MCF 10A (cell line): ENCODE measurements around the gene UBAC1. TPM values are rescaled to one million over a fixed set of nuclear protein-coding genes. Genes with fewer than 3 reads are reported as not detected.

Source experiments
- BruUV-seq: library from RNA; stranded (reverse); fragments of 400-500 nt; replicated peaks from 2 replicates; lab custom pipeline; 2021; lab: Mats Ljungman, UMichigan
- CTCF ChIA-PET: fragments of 300-600 bp; sonication (Branson Sonifier 250); formaldehyde crosslinking; extraction: SDS; loops from one replicate; lab custom pipeline; 2021; ENCODE audit warnings: antibody characterized with exemption, inconsistent platforms; lab: Yijun Ruan, JAX
- POLR2A ChIA-PET: fragments of 300-600, 350-650 bp; sonication (Branson Sonifier 250); formaldehyde crosslinking; extraction: SDS; loops from one replicate; lab custom pipeline; 2020; ENCODE audit warnings: antibody characterized with exemption, inconsistent platforms; lab: Yijun Ruan, JAX
- DNase-seq: peaks from one replicate; pipeline ENCODE4 v3.0.0-alpha.2; 2018; ENCODE audit not compliant: unreplicated experiment
- H3K27ac Mint-ChIP-seq: one replicate; pipeline ENCODE4 v1.8.0; 2022; ENCODE audit warnings: mild to moderate bottlenecking, low read depth, mixed read lengths; ENCODE audit not compliant: unreplicated experiment
- H3K27me3 Mint-ChIP-seq: one replicate; pipeline ENCODE4 v1.8.0; 2022; ENCODE audit warnings: mixed read lengths; ENCODE audit not compliant: insufficient read depth, unreplicated experiment
- H3K36me3 Mint-ChIP-seq: one replicate; pipeline ENCODE4 v1.8.0; 2022; ENCODE audit warnings: mild to moderate bottlenecking, moderate library complexity, mixed read lengths; ENCODE audit not compliant: insufficient read depth, unreplicated experiment
- H3K4me1 Mint-ChIP-seq: one replicate; pipeline ENCODE4 v1.8.0; 2022; ENCODE audit warnings: mixed read lengths; ENCODE audit not compliant: insufficient read depth, unreplicated experiment
- H3K4me3 Mint-ChIP-seq: one replicate; pipeline ENCODE4 v1.8.0; 2022; ENCODE audit warnings: mild to moderate bottlenecking, moderate library complexity, mixed read lengths; ENCODE audit not compliant: unreplicated experiment
- H3K9me3 Mint-ChIP-seq: one replicate; pipeline ENCODE4 v1.8.0; 2022; ENCODE audit warnings: mixed read lengths; ENCODE audit not compliant: unreplicated experiment
- CTCF ChIP-seq: fragments of 200-600 bp; IDR thresholded peaks from one replicate; pipeline ENCODE4 v1.8.0; 2022; ENCODE audit warnings: antibody characterized with exemption, mild to moderate bottlenecking; ENCODE audit not compliant: unreplicated experiment
- intact Hi-C: fragments of 100-400 bp; cut with micrococcal nuclease; formaldehyde crosslinking; loops from 2 replicates; pipeline ENCODE4 v1.14.1; 2022
- total RNA-seq: library from RNA; stranded (reverse); gene quantifications from 2 replicates; pipeline ENCODE4 v1.2.3, GENCODE V29; 2022

The UBAC1 gene
- total RNA-seq, 1 experiment from 2014 or later, result 34.7 TPM

- no peaks in the 10 kb centered on the region for H3K27me3 Mint-ChIP-seq
- TF ChIP-seq CTCF, result no peak
- ChIA-PET CTCF (interaction anchor here (0.7 kb wide), 1 partner anchor 167 kb away, joined by 3 read pairs; no protein-coding TSS in a partner anchor), POLR2A (interaction anchor here (1.0 to 3.3 kb wide), 4 partner anchors 42 to 53 kb away, joined by 4 to 24 read pairs (median 8); partner anchors contain the start of gene UBAC1)
- H3K36me3 Mint-ChIP-seq, result peaks cover 59% of the 10 kb centered on the region
- no peak for DNase-seq
- H3K27ac Mint-ChIP-seq, result peak overlapping the region; percentile 67
- BruUV-seq, result no TSS peak
- H3K4me1 Mint-ChIP-seq, result peaks cover 39% of the 10 kb centered on the region
- intact Hi-C loops, result no loop called here
- H3K4me3 Mint-ChIP-seq, result peak overlapping the region; percentile 83
- peaks cover 22% of the 10 kb centered on the region for H3K9me3 Mint-ChIP-seq
These were observed 53.0 kb downstream of the UBAC1 start for GRCh38 chr9:135908093-135908753.

- no TSS peak for BruUV-seq
- ChIA-PET CTCF (interaction anchor here (0.7 kb wide), 1 partner anchor 167 kb away, joined by 3 read pairs; no protein-coding TSS in a partner anchor), POLR2A (interaction anchor here (0.9 to 3.3 kb wide), 5 partner anchors 17 to 53 kb away, joined by 3 to 24 read pairs (median 8); partner anchors contain the start of gene UBAC1)
- no peak for TF ChIP-seq CTCF
- Mint-ChIP-seq H3K4me1 (peaks cover 39% of the 10 kb centered on the region), H3K27me3 (no peaks in the 10 kb centered on the region), H3K36me3 (peaks cover 53% of the 10 kb centered on the region), H3K9me3 (peaks cover 22% of the 10 kb centered on the region), H3K27ac (peak within 1 kb of the TSS; percentile 67), H3K4me3 (peak within 1 kb of the TSS; percentile 83)
- peak; percentile 92 for DNase-seq
- intact Hi-C loops, result loop anchor here (2.0 kb wide), 1 partner anchor 45 kb away; no protein-coding TSS in a partner anchor
These were observed 53.6 kb downstream of the UBAC1 start, which contains the start of gene CAMSAP1 for GRCh38 chr9:135907431-135908092. Gene CAMSAP1 (minus strand): TSS chr9:135907546. CDS start chr9:135907159, 387 bp downstream.

GRCh38 chr9:135907006-135907430, 54.2 kb downstream of the UBAC1 start:
- intact Hi-C loops, result loop anchor here (2.0 kb wide), 1 partner anchor 46 kb away; no protein-coding TSS in a partner anchor
- no TSS peak for BruUV-seq
- Mint-ChIP-seq H3K36me3 (peaks cover 47% of the 10 kb centered on the region), H3K27me3 (no peaks in the 10 kb centered on the region), H3K9me3 (peaks cover 20% of the 10 kb centered on the region), H3K4me1 (peaks cover 40% of the 10 kb centered on the region), H3K4me3 (peak overlapping the region; percentile 83), H3K27ac (no peak overlapping the region)
- TF ChIP-seq CTCF, result no peak
- CTCF ChIA-PET, result interaction anchor here (0.6 kb wide), 1 partner anchor 16 kb away, joined by 3 read pairs; no protein-coding TSS in a partner anchor
- DNase-seq, result no peak
- POLR2A ChIA-PET, result interaction anchor here (0.9 to 3.3 kb wide), 7 partner anchors 16 to 54 kb away, joined by 3 to 39 read pairs (median 8); partner anchors contain the start of gene UBAC1
